Measurements from ENCODE around the gene JAZF1.

DNA sequence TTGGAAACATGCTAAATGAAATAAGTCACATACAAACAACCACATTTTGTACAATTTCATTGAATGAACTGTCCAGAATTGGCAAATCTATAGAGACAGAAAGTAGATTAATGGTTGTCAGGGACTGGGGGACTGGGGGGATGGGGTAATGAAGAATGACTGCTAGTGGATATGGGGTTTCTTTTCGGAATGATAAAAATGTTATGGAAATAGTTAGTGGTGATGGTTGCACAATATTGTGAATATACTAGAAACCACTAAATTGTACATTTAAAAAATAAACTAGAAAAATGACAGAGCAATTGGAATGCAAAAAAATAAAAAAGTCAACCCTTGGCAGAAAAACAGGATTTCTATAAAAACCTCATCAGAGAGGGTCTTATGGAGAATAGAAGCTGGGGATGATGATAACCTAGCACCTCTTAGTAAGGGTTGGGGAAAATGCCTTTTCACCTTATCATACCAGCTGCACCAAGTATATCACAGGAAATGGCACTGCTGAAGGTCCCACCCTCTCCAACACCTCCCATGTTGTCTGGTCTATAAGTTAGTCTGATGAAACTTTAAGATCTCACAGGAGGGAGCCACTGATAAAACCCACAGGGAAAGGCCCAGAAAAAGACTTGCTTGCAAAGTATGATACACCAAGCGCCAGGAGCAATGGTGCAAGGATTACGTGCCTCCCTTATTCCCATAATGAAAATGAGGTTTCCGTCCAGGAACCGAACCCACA lies 23.1 kb upstream of the JAZF1 start:
- TF ChIP-seq, protein P1, sequence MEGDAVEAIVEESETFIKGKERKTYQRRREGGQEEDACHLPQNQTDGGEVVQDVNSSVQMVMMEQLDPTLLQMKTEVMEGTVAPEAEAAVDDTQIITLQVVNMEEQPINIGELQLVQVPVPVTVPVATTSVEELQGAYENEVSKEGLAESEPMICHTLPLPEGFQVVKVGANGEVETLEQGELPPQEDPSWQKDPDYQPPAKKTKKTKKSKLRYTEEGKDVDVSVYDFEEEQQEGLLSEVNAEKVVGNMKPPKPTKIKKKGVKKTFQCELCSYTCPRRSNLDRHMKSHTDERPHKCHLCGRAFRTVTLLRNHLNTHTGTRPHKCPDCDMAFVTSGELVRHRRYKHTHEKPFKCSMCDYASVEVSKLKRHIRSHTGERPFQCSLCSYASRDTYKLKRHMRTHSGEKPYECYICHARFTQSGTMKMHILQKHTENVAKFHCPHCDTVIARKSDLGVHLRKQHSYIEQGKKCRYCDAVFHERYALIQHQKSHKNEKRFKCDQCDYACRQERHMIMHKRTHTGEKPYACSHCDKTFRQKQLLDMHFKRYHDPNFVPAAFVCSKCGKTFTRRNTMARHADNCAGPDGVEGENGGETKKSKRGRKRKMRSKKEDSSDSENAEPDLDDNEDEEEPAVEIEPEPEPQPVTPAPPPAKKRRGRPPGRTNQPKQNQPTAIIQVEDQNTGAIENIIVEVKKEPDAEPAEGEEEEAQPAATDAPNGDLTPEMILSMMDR (IDR thresholded peaks at IDR 0.05), result no peak
- TF ChIP-seq ZFX (IDR thresholded peaks at IDR 0.05; ENCODE audit: borderline replicate concordance), result no peak

Data from 22Rv1 (cell line).